HG03571 (cell line): ENCODE measurements around the gene FOXF1.

ENCODE experiments used
- ATAC-seq: cut with Tn5 transposase; IDR thresholded peaks from one replicate; pipeline ENCODE4 v1.9.1; 2021; ENCODE audit not compliant: unreplicated experiment

The FOXF1 gene

DNA sequence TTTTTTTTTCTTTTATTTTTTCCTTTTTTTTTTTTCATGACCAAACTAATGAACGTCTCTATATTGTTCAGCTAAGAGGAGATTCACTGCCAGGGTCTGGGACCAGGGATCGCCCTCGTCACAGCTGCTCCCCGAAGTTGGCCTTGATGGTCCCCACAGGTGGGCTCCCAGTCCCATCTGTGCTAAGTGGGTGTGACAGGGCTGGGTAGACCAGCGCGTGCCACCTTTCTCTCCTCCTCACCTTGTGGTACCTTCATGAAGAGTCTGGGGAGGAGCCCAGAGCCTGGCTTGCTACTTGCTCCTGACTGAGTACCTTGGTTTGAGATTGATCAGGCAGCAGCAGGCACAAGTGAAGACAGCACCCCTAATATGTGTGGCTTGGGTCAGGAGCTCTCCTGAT lies 6.5 kb upstream of the FOXF1 start:
- ATAC-seq = no peak

DNA sequence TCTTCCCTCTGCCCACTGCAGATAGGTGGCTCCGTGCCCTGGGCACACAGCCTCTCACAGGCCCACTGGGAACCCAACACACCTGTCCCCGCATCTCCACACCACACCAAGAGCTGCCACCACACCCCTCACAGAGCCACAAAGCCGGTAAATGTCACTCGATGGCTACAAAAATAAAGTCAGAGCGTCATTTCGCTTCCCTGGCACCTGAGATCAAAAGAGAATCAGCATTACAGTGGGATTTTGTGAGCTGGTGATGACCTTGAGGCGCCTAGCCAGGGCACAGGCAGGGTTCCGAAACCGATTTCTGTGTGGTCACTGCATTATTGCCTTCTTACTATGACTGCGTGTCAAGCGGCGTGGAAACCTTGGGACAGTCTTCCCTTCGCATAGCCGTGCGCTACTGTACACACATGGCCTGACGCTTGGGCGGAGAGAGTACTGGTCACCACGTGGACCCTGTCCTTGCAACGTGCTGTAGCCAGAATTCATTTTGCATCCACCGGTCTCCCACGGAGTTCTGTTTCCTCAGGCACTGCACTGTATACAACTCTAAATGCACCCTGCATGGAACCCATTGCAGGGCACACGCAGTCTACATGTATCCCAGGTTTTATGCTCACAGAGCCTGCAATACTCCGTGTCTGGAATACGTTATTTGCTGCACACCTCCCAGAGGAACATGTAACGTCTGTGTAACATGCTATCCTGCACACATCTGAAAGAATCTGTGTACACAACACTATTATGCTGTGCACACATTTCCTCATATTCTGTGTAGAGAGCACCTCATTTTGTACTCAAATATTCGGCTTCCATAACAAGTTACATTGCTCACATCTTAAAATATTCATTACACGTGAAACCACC lies 5.8 kb upstream of the FOXF1 start:
- no peak for ATAC-seq

DNA sequence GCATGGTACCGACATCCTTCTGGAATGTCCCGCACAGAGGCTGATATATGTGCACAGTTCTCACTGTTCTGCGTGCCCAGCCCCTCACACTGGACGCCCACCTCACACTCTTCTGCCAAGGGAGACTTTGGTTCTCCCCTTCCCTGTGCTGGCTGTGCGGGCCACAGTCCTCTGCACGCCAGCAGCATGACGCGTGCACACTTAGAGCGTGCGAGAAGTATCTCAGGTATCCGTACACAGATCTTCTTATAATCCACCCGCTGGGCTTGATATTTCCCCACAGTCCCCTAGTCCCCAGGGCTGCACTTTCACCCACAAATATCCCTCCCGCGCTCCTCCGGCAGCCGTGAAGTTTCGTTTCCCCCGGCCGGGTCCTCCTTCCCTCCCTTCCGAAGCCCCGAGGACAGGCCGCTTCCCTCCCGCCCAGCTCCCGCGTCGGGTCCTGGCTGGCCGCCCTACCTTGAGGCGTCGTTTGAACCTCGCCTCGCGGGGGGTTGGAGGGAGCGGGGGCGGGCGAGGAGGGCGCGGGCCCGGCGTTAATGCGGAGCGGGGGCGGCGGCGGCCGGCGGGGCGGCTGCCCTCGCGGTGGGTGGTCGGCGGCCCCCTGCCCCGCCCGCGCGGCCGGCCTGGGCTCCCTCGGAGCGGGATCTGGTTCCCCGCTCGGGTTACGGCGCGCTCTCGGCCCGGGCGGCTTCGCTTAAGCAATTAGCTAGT lies 5.0 kb upstream of the FOXF1 start:
- no peak for ATAC-seq

DNA sequence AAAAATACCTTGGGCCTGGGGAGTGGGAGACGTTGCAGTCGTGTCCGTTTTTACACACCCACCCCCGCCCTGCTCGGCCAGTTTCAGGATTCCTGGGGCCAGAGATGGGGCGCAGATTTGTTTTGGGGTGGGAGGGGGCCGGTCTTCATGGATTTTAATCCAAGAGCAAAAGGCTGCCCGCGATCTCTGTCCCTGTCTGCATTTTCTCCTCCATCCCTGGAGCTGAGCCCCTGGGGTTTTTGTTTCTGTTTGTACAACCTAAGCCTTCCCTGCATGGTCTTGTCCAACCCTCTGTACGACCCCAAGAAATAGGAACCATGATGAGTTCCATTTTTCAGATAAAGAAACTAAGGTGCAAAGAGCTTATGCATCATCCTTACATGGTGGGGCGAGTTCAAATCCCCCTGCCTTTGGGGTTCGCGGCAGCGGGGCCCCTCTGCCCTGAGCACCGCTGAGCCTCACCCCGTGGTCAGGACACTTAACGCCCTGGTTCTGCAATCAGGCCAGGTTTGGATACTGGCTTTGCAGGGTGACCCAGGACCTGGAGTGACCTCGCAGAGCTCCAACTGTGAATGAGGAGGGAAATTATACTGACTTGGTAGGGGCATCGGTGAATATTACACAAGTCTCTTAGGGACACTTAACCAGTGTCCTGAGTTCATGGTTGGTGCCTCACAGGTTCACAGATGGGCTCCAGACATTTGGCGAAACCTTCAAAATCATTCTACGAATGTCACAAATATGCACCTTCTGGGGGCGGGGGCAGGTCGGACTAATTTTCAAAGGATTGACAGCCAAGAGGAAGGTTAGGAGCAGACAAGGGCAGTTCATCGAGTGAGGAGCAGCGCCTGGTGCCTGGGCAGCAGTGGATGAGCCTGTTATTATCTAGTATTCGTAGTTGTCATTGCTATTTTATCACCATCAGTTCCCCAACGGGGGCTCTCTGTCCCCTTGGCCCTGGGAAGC lies 4.1 kb upstream of the FOXF1 start:
- ATAC-seq = no peak

DNA sequence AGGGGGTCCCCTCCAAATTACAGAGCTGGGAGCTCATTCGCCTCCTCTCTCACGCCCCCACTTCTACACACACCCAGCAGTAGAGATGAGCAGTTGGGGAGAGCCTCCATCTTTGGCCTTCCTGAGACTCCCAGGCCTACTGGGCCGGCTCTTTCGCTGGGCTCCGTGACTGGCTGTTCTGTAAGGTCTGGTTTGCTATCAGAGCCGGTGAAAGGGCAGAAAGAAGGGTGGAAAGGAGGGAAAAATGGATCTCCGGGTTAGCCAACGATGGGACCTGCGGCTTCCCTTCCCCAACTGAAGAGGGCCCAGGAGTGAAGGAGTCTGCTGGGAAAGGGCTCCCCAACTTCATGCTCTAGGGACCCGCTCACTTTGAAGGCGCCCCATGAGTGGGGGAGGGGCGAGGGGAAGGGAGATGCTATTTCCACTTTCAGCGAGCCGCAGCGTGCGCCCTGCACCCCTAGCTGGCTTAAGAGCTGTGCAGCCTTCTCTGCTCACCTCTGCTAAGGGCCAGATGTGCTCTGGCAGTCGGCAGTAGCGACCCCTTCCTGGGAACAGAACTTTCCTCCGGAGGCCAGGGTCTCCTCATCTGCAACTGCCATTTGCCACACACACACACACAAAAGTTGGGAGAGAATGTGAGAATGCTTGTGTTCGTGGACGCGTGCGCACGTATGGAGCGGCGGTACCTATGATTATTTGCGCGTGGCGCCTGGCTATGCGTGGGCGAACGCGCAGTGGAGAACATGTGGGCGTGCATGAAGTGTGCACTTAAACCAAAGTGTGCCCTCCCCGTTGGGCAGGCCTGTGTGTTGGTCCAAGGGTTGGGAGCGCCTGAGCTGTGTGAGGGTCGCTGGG lies 2.9 kb upstream of the FOXF1 start:
- no peak for ATAC-seq

DNA sequence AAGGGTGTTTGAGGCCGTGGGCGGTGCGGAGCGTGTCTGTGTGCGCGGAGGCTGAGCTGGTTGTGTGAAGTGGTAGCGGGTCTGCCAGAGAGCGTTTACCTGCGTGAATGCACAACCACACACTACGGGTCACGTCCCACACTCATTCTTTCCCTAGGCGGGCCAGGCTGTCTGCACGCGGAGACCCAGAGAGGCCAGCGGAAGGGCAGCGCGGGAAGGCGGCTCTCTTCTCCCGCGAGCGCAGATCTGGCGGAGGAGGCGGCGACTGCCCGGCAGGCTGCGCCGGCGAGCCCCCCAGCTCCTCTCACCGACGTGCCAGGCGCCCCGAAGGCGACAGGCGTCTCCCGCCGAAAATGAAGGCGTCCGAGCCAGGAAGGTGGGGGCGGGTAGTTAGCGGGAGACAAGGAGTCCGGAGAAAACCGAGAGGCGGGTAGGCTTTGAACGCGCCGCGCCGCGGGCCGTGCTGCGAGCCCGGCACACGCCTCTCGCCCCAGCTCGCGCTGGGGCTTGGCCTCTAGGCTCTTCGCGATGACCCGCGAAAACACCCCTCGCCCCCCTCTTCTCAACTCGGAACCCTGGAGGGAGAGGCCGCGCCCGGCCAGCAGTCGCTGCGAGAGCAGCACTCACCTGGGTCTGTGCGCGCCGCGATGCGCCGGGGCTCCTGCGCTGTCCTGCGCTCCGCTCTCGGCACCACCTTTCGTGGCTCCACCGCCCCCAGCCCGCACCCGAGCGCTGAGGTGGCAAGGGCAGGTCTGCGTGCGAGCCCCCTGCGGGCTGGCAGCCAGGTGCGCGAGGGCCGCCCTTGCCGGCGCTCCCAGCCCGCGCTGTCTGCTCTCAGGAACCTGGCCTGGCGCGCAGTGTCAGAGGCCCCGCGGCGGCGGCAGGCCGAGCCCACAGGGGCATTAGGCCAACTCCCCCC lies 2.0 kb upstream of the FOXF1 start:
- no peak for ATAC-seq

DNA sequence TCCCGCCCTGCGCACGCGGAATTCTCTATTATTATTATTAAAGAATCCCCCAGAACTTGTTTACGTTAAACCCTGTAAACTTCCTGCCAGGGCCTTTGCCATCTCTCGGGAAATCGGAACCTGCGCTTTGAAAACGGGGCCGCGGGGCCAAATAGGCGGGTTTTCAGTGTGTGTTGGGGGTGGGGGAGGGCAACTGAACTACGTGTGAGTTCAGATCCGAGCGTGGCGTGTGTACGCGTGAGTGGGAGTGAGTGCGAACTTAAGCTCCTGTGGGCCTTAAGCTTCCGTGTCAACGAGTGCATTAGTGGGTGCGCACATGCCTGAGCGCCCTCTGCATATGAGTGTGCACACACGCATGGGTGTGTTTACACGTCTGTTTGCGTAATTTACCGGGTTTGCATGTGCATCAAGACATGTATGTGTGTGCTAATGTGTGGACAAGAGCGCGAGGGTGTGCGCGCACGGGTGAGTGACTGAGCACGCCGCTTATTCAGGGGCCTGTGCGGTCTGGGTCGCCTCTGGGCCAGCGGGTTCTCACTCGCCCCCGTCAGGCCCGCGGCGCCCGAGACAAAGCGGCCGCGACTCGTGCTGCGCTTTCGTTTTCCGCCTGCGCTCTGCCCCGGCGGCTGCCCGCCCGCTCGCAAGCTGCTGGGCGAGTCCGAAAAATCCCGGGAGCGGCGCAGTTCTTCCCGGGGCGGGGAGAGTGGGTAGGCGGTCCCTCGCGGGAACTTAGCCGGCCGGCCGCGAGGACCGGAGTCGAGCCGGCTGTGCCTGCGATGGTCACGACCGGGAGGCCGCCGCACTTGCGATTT lies 1.2 kb upstream of the FOXF1 start:
- ATAC-seq = no peak

DNA sequence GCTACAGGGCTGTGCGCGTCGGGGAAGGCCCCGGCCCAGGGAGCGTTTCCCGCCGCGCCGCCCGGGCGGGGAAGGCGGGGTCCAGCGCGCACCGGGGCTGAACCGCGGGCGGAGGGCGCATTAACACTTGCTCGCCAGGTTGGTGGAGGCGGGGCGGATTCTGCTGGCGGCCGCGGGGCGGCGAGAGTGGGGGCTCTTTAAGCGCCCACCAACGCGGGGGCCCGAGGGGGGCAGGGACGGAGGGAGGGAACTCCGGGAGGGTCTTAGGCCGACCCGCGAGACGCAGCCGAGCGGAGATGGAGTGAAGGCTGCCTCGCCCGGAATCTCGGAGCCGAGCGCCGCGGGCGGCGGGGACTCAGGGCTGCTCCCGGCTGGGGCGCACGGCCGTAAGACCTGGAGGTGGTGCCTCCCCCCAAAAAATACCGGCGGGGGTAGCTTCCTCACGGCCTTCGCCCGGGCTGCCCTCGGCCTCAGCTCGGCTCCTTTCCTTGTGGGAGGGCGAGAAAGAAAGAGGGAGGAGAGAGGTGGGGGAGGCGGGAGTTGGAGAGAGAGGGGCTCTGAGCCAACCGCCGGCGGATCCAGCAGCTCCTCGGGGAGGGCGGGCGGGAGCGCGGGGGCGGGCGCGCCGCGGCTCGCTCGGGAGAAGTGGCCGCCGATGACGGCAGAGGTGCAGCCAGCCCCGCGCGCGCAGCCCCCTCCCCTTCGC lies 415 bp upstream of the FOXF1 start:
- ATAC-seq = no peak

DNA sequence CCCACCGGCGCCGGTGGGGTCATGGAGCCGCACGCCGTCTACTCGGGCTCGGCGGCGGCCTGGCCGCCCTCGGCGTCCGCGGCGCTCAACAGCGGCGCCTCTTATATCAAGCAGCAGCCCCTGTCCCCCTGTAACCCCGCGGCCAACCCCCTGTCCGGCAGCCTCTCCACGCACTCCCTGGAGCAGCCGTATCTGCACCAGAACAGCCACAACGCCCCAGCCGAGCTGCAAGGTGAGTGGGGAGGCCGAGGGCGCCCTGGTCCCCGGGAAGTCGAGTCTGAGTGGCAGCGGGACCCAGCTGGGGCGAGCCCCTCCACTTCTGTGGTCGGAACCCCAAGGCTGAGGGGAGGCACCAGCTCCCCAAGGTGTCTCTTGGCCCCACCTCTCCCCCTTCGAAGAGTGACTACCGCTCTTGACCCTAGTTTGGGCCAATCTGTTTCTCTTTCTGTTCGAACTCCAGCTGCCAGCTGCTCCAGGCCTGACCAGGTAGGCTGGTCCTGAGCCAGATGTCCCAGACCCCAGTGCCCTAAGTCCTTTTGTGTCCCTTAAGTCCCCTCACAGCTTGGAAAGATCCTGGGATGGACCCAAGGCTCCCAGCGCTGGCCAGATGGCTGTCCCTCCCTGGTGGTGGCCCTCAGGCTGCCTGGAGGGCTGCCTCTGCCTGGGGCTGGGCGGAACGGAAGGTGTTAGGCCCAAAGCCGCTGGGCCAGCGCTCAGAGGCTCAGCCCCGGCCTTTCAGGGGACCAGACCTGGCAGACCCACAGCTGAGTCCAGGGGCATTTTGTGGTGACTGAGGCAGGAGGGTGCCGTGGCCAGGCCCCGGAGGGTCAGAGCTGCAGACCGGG lies 1.2 kb downstream of the FOXF1 start:
- ATAC-seq = no peak

DNA sequence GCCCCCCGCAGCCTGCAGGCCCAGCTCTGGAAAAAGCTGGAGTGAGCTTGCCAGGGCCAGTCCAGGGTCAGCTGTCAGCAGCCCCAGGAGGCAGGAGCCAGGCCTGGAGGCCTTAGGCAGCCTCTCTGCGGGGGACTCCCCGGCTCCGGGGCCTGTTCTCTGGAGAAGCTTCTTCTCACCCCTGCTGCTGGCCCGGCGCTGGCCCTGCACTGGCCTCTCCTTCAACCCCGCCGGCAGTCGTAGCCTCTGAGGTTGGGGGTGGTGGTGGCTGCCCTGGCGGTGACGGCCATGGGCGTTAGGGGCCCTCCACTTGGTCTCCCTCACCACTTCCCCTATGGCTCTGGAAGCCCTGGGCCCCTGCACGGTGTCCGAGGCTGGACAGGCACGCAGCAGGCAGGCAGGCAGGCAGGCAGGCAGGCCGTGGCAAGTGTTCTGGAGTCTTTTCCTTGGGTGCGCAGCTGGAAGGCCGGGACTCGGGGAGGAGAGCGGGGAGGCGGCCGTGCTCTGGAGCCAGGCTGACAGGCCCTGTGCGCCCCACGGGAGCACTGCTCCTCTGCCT lies 2.1 kb downstream of the FOXF1 start:
- no peak for ATAC-seq

DNA sequence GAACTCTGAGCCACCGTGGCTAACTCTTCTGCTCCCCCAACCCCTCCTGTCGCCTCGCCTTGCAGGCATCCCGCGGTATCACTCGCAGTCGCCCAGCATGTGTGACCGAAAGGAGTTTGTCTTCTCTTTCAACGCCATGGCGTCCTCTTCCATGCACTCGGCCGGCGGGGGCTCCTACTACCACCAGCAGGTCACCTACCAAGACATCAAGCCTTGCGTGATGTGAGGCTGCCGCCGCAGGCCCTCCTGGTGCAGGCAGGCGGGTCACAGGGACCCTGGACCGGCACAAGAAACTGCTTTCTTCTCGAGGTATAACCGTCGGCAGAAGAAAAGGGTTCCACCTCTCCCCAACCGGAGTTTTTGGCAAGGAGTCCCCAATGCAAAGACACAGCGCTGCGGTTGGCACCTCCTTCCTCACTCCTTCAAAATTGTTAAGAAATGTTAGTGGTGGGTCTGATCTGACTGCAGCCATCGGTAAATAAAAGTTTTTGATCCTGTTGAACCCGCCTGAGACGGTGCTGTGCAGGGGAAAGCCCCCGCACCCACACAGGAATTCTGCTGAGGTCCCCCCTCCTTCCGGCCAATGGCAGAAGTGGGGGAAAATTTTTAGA lies 2.6 kb downstream of the FOXF1 start:
- no peak for ATAC-seq

DNA sequence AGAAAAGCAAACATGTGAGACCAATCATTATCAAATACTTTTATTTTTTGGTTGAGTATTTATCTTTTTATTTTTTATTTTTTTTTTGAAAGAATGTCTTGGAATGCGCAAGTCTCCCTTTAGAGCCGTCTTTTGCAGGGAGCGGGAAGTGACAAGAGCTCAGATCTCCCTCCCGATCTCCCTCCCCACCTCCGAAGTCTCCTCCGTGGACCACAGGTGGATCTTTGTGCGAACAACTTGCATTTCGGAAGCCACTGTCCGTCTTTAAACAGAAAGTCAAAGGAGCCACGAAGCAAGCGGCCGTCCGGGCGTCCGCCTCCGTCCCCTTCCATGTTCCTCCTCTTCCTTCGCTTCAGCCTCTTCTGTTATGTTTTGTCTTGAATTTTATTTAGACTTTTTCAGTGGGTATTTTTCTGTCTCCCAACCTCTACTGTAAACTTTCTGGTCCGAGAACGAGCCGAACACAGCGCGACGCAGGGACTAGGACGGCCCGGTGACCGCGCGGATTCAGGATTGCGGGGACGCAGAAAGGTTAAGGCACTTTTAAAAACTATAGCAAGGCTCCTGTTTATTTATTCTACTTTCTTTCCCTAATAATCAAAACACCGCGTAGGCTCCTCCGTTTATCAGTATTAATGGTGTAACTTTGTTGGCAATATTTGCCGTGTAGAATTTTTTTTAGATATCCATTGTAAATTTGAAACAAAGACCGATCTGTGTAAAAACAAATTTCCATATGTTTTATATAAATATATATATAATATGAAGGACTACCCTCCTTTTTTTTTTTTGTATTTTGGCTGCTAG lies 3.3 kb downstream of the FOXF1 start:
- ATAC-seq = no peak

DNA sequence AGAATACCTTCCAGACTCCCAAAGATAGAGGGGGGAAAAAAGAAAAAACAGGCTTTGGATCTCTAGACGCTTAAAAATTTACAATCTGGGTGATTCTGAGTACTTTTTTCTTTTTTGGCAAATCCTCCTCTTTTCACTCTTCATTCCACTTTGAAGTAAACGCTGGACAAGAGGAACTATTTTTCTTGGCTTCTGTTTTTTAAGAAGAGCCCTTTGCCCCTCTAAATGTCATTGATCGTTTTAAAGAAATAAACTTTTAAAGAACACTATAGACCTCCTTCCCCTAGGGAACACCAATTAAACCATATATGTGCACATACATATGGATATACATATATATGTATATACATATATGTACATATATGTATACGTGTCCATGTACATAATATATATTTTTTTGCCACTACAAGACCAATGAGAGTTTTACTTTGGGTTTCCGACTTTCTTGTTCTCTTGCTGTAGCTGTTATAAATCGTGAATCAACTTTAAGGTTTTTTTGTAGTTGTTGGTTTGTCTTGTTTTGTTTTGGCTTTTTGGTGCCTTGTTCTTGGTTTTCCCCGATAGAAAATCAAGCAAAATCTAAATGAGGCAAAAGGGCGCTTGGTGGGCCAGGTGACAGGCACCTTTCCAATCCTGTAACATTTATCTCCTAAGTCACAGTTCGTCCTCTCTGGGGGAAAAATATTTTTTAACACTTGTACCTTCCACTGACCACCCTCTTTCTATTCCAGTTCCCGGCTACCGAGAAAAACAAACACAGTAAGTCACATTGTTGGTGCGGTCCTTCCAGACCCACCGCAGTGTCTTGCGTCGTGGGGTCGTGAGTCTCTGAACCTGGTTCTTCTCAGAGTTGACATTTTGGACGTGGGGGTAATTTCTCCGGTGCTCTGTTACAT lies 4.4 kb downstream of the FOXF1 start:
- ATAC-seq = no peak

DNA sequence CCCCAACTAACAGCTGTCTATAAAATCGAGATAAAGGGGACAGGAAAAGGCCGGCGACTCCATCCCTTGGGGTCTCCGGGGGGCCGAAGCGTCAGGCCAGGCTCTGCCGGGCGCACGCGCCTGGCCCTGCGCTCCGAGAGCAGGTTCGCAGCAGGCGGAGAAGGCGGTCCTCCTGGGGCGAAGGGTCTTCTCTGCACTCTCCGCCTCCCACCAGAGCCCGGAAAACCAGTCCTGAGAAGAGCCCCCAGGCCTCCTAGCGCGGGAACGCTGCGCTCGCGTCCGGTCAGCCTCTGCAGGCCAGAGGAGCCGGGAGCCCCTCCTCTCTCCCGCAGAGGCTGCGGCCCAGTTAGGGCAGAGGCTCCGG lies 5.1 kb downstream of the FOXF1 start:
- ATAC-seq = no peak
